IMR-90 (cell line): Measurements from ENCODE around the gene EEIG2. TPM values are rescaled to one million over a fixed set of nuclear protein-coding genes. Genes with fewer than 3 reads are reported as not detected.

Experiments
- ATAC-seq: fragments of 200-7000 bp; cut with Tn5 transposase; 2 replicates; pipeline ENCODE4 v1.9.1; 2020; ENCODE audit warnings: low read depth, mild to moderate bottlenecking, moderate library complexity
- BruUV-seq: library from RNA; stranded (reverse); fragments of 400-500 nt; replicated peaks from 2 replicates; lab custom pipeline; 2021; lab: Mats Ljungman, UMichigan
- CTCF ChIA-PET: fragments of 300-600 bp; formaldehyde crosslinking; extraction: SDS; loops from one replicate; lab custom pipeline; 2021; ENCODE audit warnings: antibody characterized with exemption; lab: Yijun Ruan, JAX
- POLR2A ChIA-PET: fragments of 300-600 bp; sonication (Branson Sonifier 250); formaldehyde crosslinking; loops from one replicate; lab custom pipeline; 2022; ENCODE audit warnings: antibody characterized with exemption; ENCODE audit not compliant: unreplicated experiment; lab: Charles Lee
- DNase-seq: peaks from one replicate; pipeline ENCODE4 v3.0.0; 2013
- H2AFZ ChIP-seq: replicated peaks from 2 replicates; pipeline ENCODE3; 2013; ENCODE audit warnings: low read length, mild to moderate bottlenecking; ENCODE audit not compliant: poor library complexity
- H2AK5ac ChIP-seq: 2 replicates; pipeline ENCODE4 v1.6.1; 2013; ENCODE audit warnings: low read depth, low read length, inconsistent platforms
- H2AK9ac ChIP-seq: replicated peaks from 2 replicates; pipeline ENCODE3; 2013; ENCODE audit warnings: mild to moderate bottlenecking, low read depth, low read length, moderate library complexity; ENCODE audit not compliant: poor library complexity
- H2BK120ac ChIP-seq: 2 replicates; pipeline ENCODE4 v1.6.1; 2013; ENCODE audit warnings: low read depth, low read length, inconsistent platforms
- H2BK15ac ChIP-seq: 3 replicates; pipeline ENCODE4 v1.6.1; 2013; ENCODE audit warnings: low read depth, low read length, inconsistent platforms
- H2BK20ac ChIP-seq: 2 replicates; pipeline ENCODE4 v1.6.1; 2013; ENCODE audit warnings: low read depth, mild to moderate bottlenecking, inconsistent platforms, low read length, moderate library complexity
- H2BK5ac ChIP-seq: 2 replicates; pipeline ENCODE4 v1.6.1; 2013; ENCODE audit warnings: mild to moderate bottlenecking, low read depth, low read length, inconsistent platforms; ENCODE audit not compliant: poor library complexity, severe bottlenecking
- H3K14ac ChIP-seq: replicated peaks from 2 replicates; pipeline ENCODE4 v1.6.1; 2013; ENCODE audit warnings: low read depth, low read length, inconsistent platforms
- H3K18ac ChIP-seq: 2 replicates; pipeline ENCODE4 v1.6.1; 2013; ENCODE audit warnings: low read depth, low read length, control low read depth
- H3K23ac ChIP-seq: 2 replicates; pipeline ENCODE4 v1.6.1; 2013; ENCODE audit warnings: low read depth, low read length, inconsistent platforms
- H3K27ac ChIP-seq: 2 replicates; pipeline ENCODE4 v1.5.1; 2013; ENCODE audit warnings: mild to moderate bottlenecking, control low read depth, low read length; ENCODE audit not compliant: insufficient read depth
- H3K27me3 ChIP-seq: 2 replicates; pipeline ENCODE4 v1.6.1; 2013; ENCODE audit warnings: low read length; ENCODE audit not compliant: control insufficient read depth, insufficient read depth
- H3K36me3 ChIP-seq: 2 replicates; pipeline ENCODE4 v1.6.1; 2013; ENCODE audit warnings: low read length, mixed read lengths; ENCODE audit not compliant: control insufficient read depth, insufficient read depth
- H3K4ac ChIP-seq: 2 replicates; pipeline ENCODE4 v1.6.1; 2013; ENCODE audit warnings: low read depth, low read length, inconsistent platforms
- H3K4me1 ChIP-seq: 2 replicates; pipeline ENCODE4 v1.6.1; 2013; ENCODE audit warnings: low read length, mixed read lengths; ENCODE audit not compliant: control insufficient read depth, insufficient read depth
- H3K4me2 ChIP-seq: 2 replicates; pipeline ENCODE4 v1.6.1; 2013; ENCODE audit warnings: low read depth, mild to moderate bottlenecking, control low read depth, low read length, moderate library complexity
- H3K4me3 ChIP-seq: 2 replicates; pipeline ENCODE4 v1.5.1; 2013; ENCODE audit warnings: low read depth, mild to moderate bottlenecking, control low read depth, low read length, moderate library complexity; ENCODE audit not compliant: insufficient read depth
- H3K56ac ChIP-seq: 2 replicates; pipeline ENCODE4 v1.6.1; 2013; ENCODE audit warnings: low read length, inconsistent platforms; ENCODE audit not compliant: insufficient read depth; ENCODE audit errors: extremely low read depth
- H3K79me1 ChIP-seq, 2 experiments: 2 replicates each; pipeline ENCODE4 v1.6.1; 2013; ENCODE audit warnings: low read length in 2 of 2, inconsistent platforms in 1 of 2, low read depth in 1 of 2
- H3K9ac ChIP-seq: 2 replicates; pipeline ENCODE4 v1.6.1; 2013; ENCODE audit warnings: low read depth, low read length, control low read depth
- H3K9me1 ChIP-seq: 2 replicates; pipeline ENCODE4 v1.6.1; 2013; ENCODE audit warnings: low read length, inconsistent platforms; ENCODE audit not compliant: insufficient read depth
- H3K9me3 ChIP-seq: 2 replicates; pipeline ENCODE4 v1.6.1; 2013; ENCODE audit warnings: low read length; ENCODE audit not compliant: control insufficient read depth, insufficient read depth
- H4K20me1 ChIP-seq: 2 replicates; pipeline ENCODE4 v1.6.1; 2013; ENCODE audit warnings: low read length, inconsistent platforms; ENCODE audit not compliant: insufficient read depth
- H4K5ac ChIP-seq: 2 replicates; pipeline ENCODE4 v1.6.1; 2013; ENCODE audit warnings: mild to moderate bottlenecking, low read depth, low read length, control low read depth
- H4K8ac ChIP-seq, 2 experiments: 2 replicates each; pipeline ENCODE4 v1.6.1; 2013; ENCODE audit warnings: low read depth in 2 of 2, low read length in 2 of 2, control low read depth in 1 of 2, inconsistent platforms in 1 of 2
- H4K91ac ChIP-seq: 2 replicates; pipeline ENCODE4 v1.6.1; 2013; ENCODE audit warnings: low read depth, low read length, inconsistent platforms; ENCODE audit not compliant: insufficient read depth
- BHLHE40 ChIP-seq: fragments of 150-350 bp; IDR thresholded peaks from 2 replicates; pipeline ENCODE4 v1.6.1; 2016; ENCODE audit warnings: mild to moderate bottlenecking, low read depth, low read length
- FOS ChIP-seq: fragments of 150-350 bp; IDR thresholded peaks from 2 replicates; pipeline ENCODE4 v1.6.1; 2016; ENCODE audit warnings: low read depth, low read length
- MXI1 ChIP-seq: IDR thresholded peaks from 2 replicates; pipeline ENCODE4 v1.6.1; 2012; ENCODE audit warnings: low read depth, mild to moderate bottlenecking, low read length, moderate library complexity, borderline replicate concordance
- NFE2L2 ChIP-seq: fragments of 150-350 bp; IDR thresholded peaks from 2 replicates; pipeline ENCODE4 v1.6.1; 2016; ENCODE audit warnings: low read depth, mild to moderate bottlenecking, low read length
- RCOR1 ChIP-seq: IDR thresholded peaks from 2 replicates; pipeline ENCODE4 v1.6.1; 2012; ENCODE audit warnings: mild to moderate bottlenecking, low read length, improper control_type of control experiment; ENCODE audit not compliant: insufficient replicate concordance
- SMC3 ChIP-seq: fragments of 150-350 bp; IDR thresholded peaks from 2 replicates; pipeline ENCODE4 v1.6.1; 2016; ENCODE audit warnings: low read depth, mild to moderate bottlenecking, antibody characterized with exemption, low read length, moderate library complexity
- WGBS, 2 experiments: methylation state at CpG; one replicate each; pipeline versions ENCODE4 v1.1.5 to v1.1.7; 2013; ENCODE audit warnings: missing lambda C conversion rate in 2 of 2; ENCODE audit not compliant: insufficient read length in 1 of 2; ENCODE audit errors: extremely low coverage in 2 of 2; 5-methylcytosine and 5-hydroxymethylcytosine counted together
- dilution Hi-C: fragments of 300-500 bp; cut with HindIII; formaldehyde crosslinking; loops from one replicate; pipeline ENCODE4 v1.14.3; 2018; ENCODE audit warnings: low sequenced_read_pairs; ENCODE audit not compliant: unreplicated experiment
- in situ Hi-C: fragments of 300-500 bp; cut with MboI; formaldehyde crosslinking; loops from 3 replicates; pipeline ENCODE4 v1.14.3; 2019; ENCODE audit warnings: low sequenced_read_pairs, inconsistent platforms, mixed read lengths
- intact Hi-C: fragments of 100-400 bp; cut with micrococcal nuclease; formaldehyde crosslinking; loops from 2 replicates; pipeline ENCODE4 v1.10.0; 2022
- polyA plus RNA-seq, 3 experiments: library from polyadenylated mRNA; depleted of rRNA; stranded (reverse); fragments of >200 nt; gene quantifications; 2 replicates each; pipeline ENCODE4 v1.2.3, GENCODE V29; 2012; ENCODE audit warnings: low replicate concordance in 1 of 3
- total RNA-seq: library from RNA; depleted of rRNA; stranded (reverse); fragments of >200 nt; gene quantifications from 2 replicates; pipeline ENCODE4 v1.2.3, GENCODE V29; 2012
- TF ChIP-seq, protein P1 (sequence below): fragments of 150-350 bp; IDR thresholded peaks from 2 replicates; pipeline ENCODE4 v1.6.1; 2017; ENCODE audit warnings: mild to moderate bottlenecking, antibody characterized with exemption, low read length, low read depth
- TF ChIP-seq, protein P2 (sequence below): conservative IDR thresholded peaks from 2 replicates; pipeline ENCODE4 v1.5.1; 2012; ENCODE audit warnings: mild to moderate bottlenecking, low read depth, low read length, improper control_type of control experiment

The EEIG2 gene
- total and polyA plus RNA-seq, 2 of the 4 experiments (the other 2 are of a cell fraction): 1.7 to 4.8 TPM

DNA sequence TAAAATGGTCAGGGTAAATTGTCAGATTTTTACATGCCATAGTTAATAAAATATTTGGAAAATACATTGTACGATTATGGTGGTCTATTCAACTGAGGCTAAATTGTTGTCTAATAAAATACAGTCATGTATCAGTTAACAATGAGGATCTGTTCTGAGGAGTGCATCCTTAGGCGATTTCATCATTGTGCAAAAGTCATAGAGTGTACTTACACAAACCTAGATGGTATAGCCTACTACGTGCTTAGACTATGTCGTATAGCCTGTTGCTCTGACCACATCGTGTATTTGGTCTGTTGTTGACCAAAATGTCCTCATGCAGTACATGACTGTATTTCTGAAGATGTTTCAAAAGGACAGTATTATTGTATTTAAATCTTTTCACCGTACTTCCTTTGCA lies 5.2 kb downstream of the EEIG2 start:
- Histone ChIP-seq H4K5ac (no peak overlapping the region), H2AK5ac (no peak overlapping the region), H3K79me1 (peaks cover 11 to 53% of the 10 kb centered on the region in 2 experiments), H2BK15ac (no peak overlapping the region), H3K9me1 (peaks cover 2% of the 10 kb centered on the region; the same call in 1 of the 2 replicates), H2BK20ac (no peak overlapping the region), H3K36me3 (no peaks in the 10 kb centered on the region), H3K4me1 (no peaks in the 10 kb centered on the region; the same call in 1 of the 2 replicates), H2BK5ac (no peak overlapping the region), H3K56ac (no peak overlapping the region), H3K4me3 (no peak overlapping the region), H2AFZ (no peak overlapping the region), H4K91ac (no peak overlapping the region), H3K4me2 (no peak overlapping the region), H4K20me1 (no peaks in the 10 kb centered on the region), H2AK9ac (no peak overlapping the region), H2BK120ac (no peak overlapping the region), H3K4ac (no peak overlapping the region), H3K23ac (no peak overlapping the region), H3K9me3 (no peaks in the 10 kb centered on the region), H4K8ac (no peak overlapping the region), H3K9ac (no peak overlapping the region), H3K14ac (no peak overlapping the region), H3K27ac (no peak overlapping the region), H3K27me3 (no peaks in the 10 kb centered on the region), H3K18ac (no peak overlapping the region)
- dilution Hi-C loops (no loop called here), in situ Hi-C loops (no loop called here), intact Hi-C loops (no loop called here)
- no CpG with 5 or more reads among the region's 6 CpGs for WGBS, 2 experiments
- TF ChIP-seq, protein P1, sequence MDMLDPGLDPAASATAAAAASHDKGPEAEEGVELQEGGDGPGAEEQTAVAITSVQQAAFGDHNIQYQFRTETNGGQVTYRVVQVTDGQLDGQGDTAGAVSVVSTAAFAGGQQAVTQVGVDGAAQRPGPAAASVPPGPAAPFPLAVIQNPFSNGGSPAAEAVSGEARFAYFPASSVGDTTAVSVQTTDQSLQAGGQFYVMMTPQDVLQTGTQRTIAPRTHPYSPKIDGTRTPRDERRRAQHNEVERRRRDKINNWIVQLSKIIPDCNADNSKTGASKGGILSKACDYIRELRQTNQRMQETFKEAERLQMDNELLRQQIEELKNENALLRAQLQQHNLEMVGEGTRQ: no peak
- TF ChIP-seq MXI1: no peak
- no peak for TF ChIP-seq NFE2L2
- TF ChIP-seq RCOR1: no peak
- TF ChIP-seq FOS: no peak
- no peak for TF ChIP-seq SMC3
- no peak for TF ChIP-seq BHLHE40
- TF ChIP-seq, protein P2, sequence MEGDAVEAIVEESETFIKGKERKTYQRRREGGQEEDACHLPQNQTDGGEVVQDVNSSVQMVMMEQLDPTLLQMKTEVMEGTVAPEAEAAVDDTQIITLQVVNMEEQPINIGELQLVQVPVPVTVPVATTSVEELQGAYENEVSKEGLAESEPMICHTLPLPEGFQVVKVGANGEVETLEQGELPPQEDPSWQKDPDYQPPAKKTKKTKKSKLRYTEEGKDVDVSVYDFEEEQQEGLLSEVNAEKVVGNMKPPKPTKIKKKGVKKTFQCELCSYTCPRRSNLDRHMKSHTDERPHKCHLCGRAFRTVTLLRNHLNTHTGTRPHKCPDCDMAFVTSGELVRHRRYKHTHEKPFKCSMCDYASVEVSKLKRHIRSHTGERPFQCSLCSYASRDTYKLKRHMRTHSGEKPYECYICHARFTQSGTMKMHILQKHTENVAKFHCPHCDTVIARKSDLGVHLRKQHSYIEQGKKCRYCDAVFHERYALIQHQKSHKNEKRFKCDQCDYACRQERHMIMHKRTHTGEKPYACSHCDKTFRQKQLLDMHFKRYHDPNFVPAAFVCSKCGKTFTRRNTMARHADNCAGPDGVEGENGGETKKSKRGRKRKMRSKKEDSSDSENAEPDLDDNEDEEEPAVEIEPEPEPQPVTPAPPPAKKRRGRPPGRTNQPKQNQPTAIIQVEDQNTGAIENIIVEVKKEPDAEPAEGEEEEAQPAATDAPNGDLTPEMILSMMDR: no peak
- POLR2A ChIA-PET: no interaction called here
- CTCF ChIA-PET: no interaction called here
- ATAC-seq (no peak), DNase-seq (no peak)
- BruUV-seq: no TSS peak
